Activated T-helper 17 cell treated with anti-CD3 and anti-CD28 coated beads, Interleukin-2, amount 50 U/mL, for 72 hours (primary cell): Measurements from ENCODE around the gene GSK3B. TPM values are rescaled to one million over a fixed set of nuclear protein-coding genes. Genes with fewer than 3 reads are reported as not detected.

Experiments
- ATAC-seq: fragments of 150-1000 bp; cut with Tn5 transposase; replicated peaks from 2 replicates; pipeline ENCODE4 v1.10.0; 2021; ENCODE audit warnings: mild to moderate bottlenecking, moderate library complexity
- H3K27ac Mint-ChIP-seq: one replicate; pipeline ENCODE4 v1.8.0; 2022; ENCODE audit warnings: mixed read lengths
- H3K27me3 Mint-ChIP-seq: one replicate; pipeline ENCODE4 v1.8.0; 2022; ENCODE audit warnings: mixed read lengths
- H3K36me3 Mint-ChIP-seq: one replicate; pipeline ENCODE4 v1.8.0; 2022; ENCODE audit warnings: low read depth, mild to moderate bottlenecking, mixed read lengths
- H3K4me1 Mint-ChIP-seq: one replicate; pipeline ENCODE4 v1.8.0; 2022; ENCODE audit warnings: mixed read lengths
- H3K4me3 Mint-ChIP-seq: one replicate; pipeline ENCODE4 v1.8.0; 2022; ENCODE audit warnings: mild to moderate bottlenecking, mixed read lengths
- H3K9me3 Mint-ChIP-seq: one replicate; pipeline ENCODE4 v1.8.0; 2022; ENCODE audit warnings: mixed read lengths
- total RNA-seq, 2 donors: library from RNA; stranded (reverse); gene quantifications; one replicate each; pipeline ENCODE4 v1.2.3, GENCODE V29; 2022

Gene GSK3B
- total RNA-seq, 2 donors from 2014 or later, result 31.5 to 36.9 TPM

- Mint-ChIP-seq H3K4me3 (no peak overlapping the region), H3K4me1 (no peaks in the 10 kb centered on the region), H3K27ac (no peak overlapping the region), H3K9me3 (peaks cover 3% of the 10 kb centered on the region), H3K27me3 (no peaks in the 10 kb centered on the region), H3K36me3 (peaks cover 85% of the 10 kb centered on the region)
- no peak for ATAC-seq
These were observed 232.6 kb downstream of the GSK3B start for GRCh38 chr3:119861681-119862080.

GRCh38 chr3:119859728-119860127, 234.5 kb downstream of the GSK3B start:
- no peak for ATAC-seq
- H3K36me3 Mint-ChIP-seq, result peaks cover 81% of the 10 kb centered on the region
- peaks cover 3% of the 10 kb centered on the region for H3K4me1 Mint-ChIP-seq
- H3K27me3 Mint-ChIP-seq, result no peaks in the 10 kb centered on the region
- no peak overlapping the region for H3K27ac Mint-ChIP-seq
- H3K4me3 Mint-ChIP-seq, result no peak overlapping the region
- peaks cover 6% of the 10 kb centered on the region for H3K9me3 Mint-ChIP-seq

GRCh38 chr3:119858957-119859356, 235.3 kb downstream of the GSK3B start:
- Mint-ChIP-seq H3K4me3 (no peak overlapping the region), H3K27me3 (no peaks in the 10 kb centered on the region), H3K9me3 (peaks cover 7% of the 10 kb centered on the region), H3K36me3 (peaks cover 79% of the 10 kb centered on the region), H3K4me1 (peaks cover 5% of the 10 kb centered on the region), H3K27ac (no peak overlapping the region)
- no peak for ATAC-seq

- peaks cover 7% of the 10 kb centered on the region for H3K9me3 Mint-ChIP-seq
- ATAC-seq, result no peak
- no peaks in the 10 kb centered on the region for H3K27me3 Mint-ChIP-seq
- H3K36me3 Mint-ChIP-seq, result peaks cover 66% of the 10 kb centered on the region
- H3K4me3 Mint-ChIP-seq, result no peak overlapping the region
- H3K4me1 Mint-ChIP-seq, result peaks cover 5% of the 10 kb centered on the region
- no peak overlapping the region for H3K27ac Mint-ChIP-seq
These were observed 237.6 kb downstream of the GSK3B start for GRCh38 chr3:119856695-119857094.

GRCh38 chr3:119849126-119849525, 245.1 kb downstream of the GSK3B start:
- Mint-ChIP-seq H3K4me3 (no peak overlapping the region), H3K27ac (no peak overlapping the region), H3K9me3 (no peaks in the 10 kb centered on the region), H3K36me3 (peaks cover 34% of the 10 kb centered on the region), H3K27me3 (no peaks in the 10 kb centered on the region), H3K4me1 (peaks cover 4% of the 10 kb centered on the region)
- ATAC-seq, result no peak

GRCh38 chr3:119841808-119842471, 252.3 kb downstream of the GSK3B start:
- H3K27me3 Mint-ChIP-seq, result no peaks in the 10 kb centered on the region
- ATAC-seq, result no peak
- H3K4me3 Mint-ChIP-seq, result no peak overlapping the region
- H3K4me1 Mint-ChIP-seq, result peaks cover 8% of the 10 kb centered on the region
- peaks cover 54% of the 10 kb centered on the region for H3K36me3 Mint-ChIP-seq
- H3K9me3 Mint-ChIP-seq, result no peaks in the 10 kb centered on the region
- no peak overlapping the region for H3K27ac Mint-ChIP-seq

GRCh38 chr3:119835556-119835955, 258.7 kb downstream of the GSK3B start:
- Mint-ChIP-seq H3K4me3 (no peak overlapping the region), H3K4me1 (peaks cover 8% of the 10 kb centered on the region), H3K27me3 (no peaks in the 10 kb centered on the region), H3K27ac (no peak overlapping the region), H3K36me3 (peaks cover 10% of the 10 kb centered on the region), H3K9me3 (no peaks in the 10 kb centered on the region)
- ATAC-seq, result no peak

GRCh38 chr3:119834754-119835370, 259.4 kb downstream of the GSK3B start:
- peaks cover 8% of the 10 kb centered on the region for H3K4me1 Mint-ChIP-seq
- peak; percentile 73 for ATAC-seq

GRCh38 chr3:119831941-119832371, 262.3 kb downstream of the GSK3B start:
- H3K27me3 Mint-ChIP-seq, result no peaks in the 10 kb centered on the region
- no peaks in the 10 kb centered on the region for H3K9me3 Mint-ChIP-seq

More at GRCh38 chr3:119834754-119835370, 259.4 kb downstream of the GSK3B start:
- no peak overlapping the region for H3K4me3 Mint-ChIP-seq
- no peaks in the 10 kb centered on the region for H3K27me3 Mint-ChIP-seq
- peak overlapping the region; percentile 56 for H3K27ac Mint-ChIP-seq
- H3K9me3 Mint-ChIP-seq, result no peaks in the 10 kb centered on the region
- H3K36me3 Mint-ChIP-seq, result peaks cover 6% of the 10 kb centered on the region

GRCh38 chr3:119831022-119831421, 263.2 kb downstream of the GSK3B start:
- Mint-ChIP-seq H3K9me3 (no peaks in the 10 kb centered on the region), H3K27me3 (no peaks in the 10 kb centered on the region), H3K27ac (no peak overlapping the region), H3K36me3 (peaks cover 14% of the 10 kb centered on the region), H3K4me1 (peaks cover 8% of the 10 kb centered on the region), H3K4me3 (no peak overlapping the region)
- ATAC-seq, result no peak

More at GRCh38 chr3:119831941-119832371, 262.3 kb downstream of the GSK3B start:
- Mint-ChIP-seq H3K4me1 (peaks cover 8% of the 10 kb centered on the region), H3K27ac (no peak overlapping the region), H3K4me3 (no peak overlapping the region), H3K36me3 (peaks cover 5% of the 10 kb centered on the region)
- ATAC-seq, result no peak

- no peak for ATAC-seq
- no peak overlapping the region for H3K27ac Mint-ChIP-seq
These were observed 264.8 kb downstream of the GSK3B start for GRCh38 chr3:119829420-119829819.

GRCh38 chr3:119826711-119827608, 267.3 kb downstream of the GSK3B start:
- H3K4me3 Mint-ChIP-seq, result no peak overlapping the region
- ATAC-seq, result no peak
- H3K27ac Mint-ChIP-seq, result no peak overlapping the region
- H3K27me3 Mint-ChIP-seq, result no peaks in the 10 kb centered on the region
- H3K36me3 Mint-ChIP-seq, result peaks cover 25% of the 10 kb centered on the region
- no peaks in the 10 kb centered on the region for H3K4me1 Mint-ChIP-seq
- H3K9me3 Mint-ChIP-seq, result no peaks in the 10 kb centered on the region

More at GRCh38 chr3:119829420-119829819, 264.8 kb downstream of the GSK3B start:
- no peaks in the 10 kb centered on the region for H3K9me3 Mint-ChIP-seq
- H3K36me3 Mint-ChIP-seq, result peaks cover 25% of the 10 kb centered on the region
- peaks cover 1% of the 10 kb centered on the region for H3K4me1 Mint-ChIP-seq
- no peaks in the 10 kb centered on the region for H3K27me3 Mint-ChIP-seq
- H3K4me3 Mint-ChIP-seq, result no peak overlapping the region

GRCh38 chr3:119825820-119826219, 268.4 kb downstream of the GSK3B start:
- Mint-ChIP-seq H3K4me1 (no peaks in the 10 kb centered on the region), H3K27me3 (no peaks in the 10 kb centered on the region), H3K27ac (peak overlapping the region; percentile 1), H3K36me3 (peaks cover 25% of the 10 kb centered on the region), H3K9me3 (no peaks in the 10 kb centered on the region), H3K4me3 (no peak overlapping the region)
- ATAC-seq, result no peak

GRCh38 chr3:119819806-119820205, 274.4 kb downstream of the GSK3B start:
- Mint-ChIP-seq H3K36me3 (peaks cover 4% of the 10 kb centered on the region), H3K27ac (no peak overlapping the region), H3K4me1 (no peaks in the 10 kb centered on the region), H3K27me3 (no peaks in the 10 kb centered on the region), H3K9me3 (no peaks in the 10 kb centered on the region), H3K4me3 (no peak overlapping the region)
- ATAC-seq, result no peak
